ENCODE data around the gene TRIM44. TPM values are rescaled to one million over a fixed set of nuclear protein-coding genes. Genes with fewer than 3 reads are reported as not detected.

Gene TRIM44
- total RNA-seq, 6 experiments from 2014 or later: 13.9 to 37.1 (median 31.9) TPM

DNA sequence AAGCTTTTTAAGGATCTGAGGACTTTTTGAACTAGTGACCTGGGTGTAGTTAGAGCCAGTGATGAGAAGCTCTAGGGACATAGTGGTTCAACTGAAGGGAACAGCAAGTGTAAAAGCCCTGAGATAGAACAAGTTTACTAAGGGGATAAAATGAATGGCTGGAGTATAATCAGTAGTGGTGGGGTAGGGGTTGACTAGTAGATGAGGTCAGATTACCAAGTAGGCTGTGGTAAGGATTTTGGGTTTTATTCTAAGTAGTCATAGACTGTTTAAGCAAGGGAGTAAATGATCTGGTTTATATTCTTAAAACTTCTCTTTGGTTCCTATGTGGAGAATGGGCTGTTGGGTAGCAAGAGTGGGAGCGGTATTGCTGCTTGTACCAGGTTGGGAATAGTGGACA, 15.3 kb downstream of the TRIM44 start:
- TF ChIP-seq, protein P1, sequence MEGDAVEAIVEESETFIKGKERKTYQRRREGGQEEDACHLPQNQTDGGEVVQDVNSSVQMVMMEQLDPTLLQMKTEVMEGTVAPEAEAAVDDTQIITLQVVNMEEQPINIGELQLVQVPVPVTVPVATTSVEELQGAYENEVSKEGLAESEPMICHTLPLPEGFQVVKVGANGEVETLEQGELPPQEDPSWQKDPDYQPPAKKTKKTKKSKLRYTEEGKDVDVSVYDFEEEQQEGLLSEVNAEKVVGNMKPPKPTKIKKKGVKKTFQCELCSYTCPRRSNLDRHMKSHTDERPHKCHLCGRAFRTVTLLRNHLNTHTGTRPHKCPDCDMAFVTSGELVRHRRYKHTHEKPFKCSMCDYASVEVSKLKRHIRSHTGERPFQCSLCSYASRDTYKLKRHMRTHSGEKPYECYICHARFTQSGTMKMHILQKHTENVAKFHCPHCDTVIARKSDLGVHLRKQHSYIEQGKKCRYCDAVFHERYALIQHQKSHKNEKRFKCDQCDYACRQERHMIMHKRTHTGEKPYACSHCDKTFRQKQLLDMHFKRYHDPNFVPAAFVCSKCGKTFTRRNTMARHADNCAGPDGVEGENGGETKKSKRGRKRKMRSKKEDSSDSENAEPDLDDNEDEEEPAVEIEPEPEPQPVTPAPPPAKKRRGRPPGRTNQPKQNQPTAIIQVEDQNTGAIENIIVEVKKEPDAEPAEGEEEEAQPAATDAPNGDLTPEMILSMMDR (IDR thresholded peaks at IDR 0.05): no peak
- TF ChIP-seq POLR2A (IDR thresholded peaks at IDR 0.05): no peak
- Histone ChIP-seq H3K36me3 (no peaks in the 10 kb centered on the region), H3K27ac (no peak overlapping the region), H3K9me3 (no peaks in the 10 kb centered on the region), H3K4me3 (no peak overlapping the region), H3K27me3 (no peaks in the 10 kb centered on the region), H3K4me1 (peaks cover 0 to 35% (median 8%) of the 10 kb centered on the region in 4 donors)
- intact Hi-C loops (cut with DNase I): no loop called here
- WGBS (ENCODE audit: insufficient coverage, low coverage, low lambda C conversion rate, missing lambda C conversion rate): 100% methylated on average over 1 of the region's 1 CpG
- ATAC-seq: no peak
- DNase-seq: no peak

DNA sequence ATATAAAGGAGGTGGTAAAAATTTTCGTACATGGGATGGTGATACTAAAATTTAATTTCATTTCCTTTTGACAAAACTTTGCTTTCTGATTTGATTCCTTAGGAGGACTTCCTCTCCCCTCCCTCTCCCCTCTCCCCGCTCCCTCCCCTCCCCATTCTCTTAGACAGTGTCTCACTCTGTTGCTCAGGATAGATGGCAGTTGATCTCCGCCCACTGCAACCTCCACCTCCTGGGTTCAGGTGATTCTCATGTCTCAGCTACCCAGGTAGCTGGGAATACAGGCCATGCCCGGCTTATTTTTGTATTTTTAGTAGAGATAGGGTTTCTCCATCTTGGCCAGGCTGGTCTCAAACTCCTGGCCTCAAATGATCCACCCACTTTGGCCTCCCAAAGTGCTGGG, 15.9 kb downstream of the TRIM44 start:
- intact Hi-C loops (cut with DNase I): no loop called here
- WGBS (ENCODE audit: insufficient coverage, low coverage, low lambda C conversion rate, missing lambda C conversion rate): 85% methylated on average over 4 of the region's 4 CpGs
- Histone ChIP-seq H3K27me3 (no peaks in the 10 kb centered on the region), H3K9me3 (no peaks in the 10 kb centered on the region), H3K36me3 (no peaks in the 10 kb centered on the region), H3K4me1 (peaks cover 0 to 36% (median 8%) of the 10 kb centered on the region in 4 donors), H3K4me3 (no peak overlapping the region), H3K27ac (no peak overlapping the region)
- ATAC-seq (no peak), DNase-seq (no peak)
- TF ChIP-seq POLR2A (IDR thresholded peaks at IDR 0.05): no peak
- TF ChIP-seq, protein P1 (IDR thresholded peaks at IDR 0.05): no peak

DNA sequence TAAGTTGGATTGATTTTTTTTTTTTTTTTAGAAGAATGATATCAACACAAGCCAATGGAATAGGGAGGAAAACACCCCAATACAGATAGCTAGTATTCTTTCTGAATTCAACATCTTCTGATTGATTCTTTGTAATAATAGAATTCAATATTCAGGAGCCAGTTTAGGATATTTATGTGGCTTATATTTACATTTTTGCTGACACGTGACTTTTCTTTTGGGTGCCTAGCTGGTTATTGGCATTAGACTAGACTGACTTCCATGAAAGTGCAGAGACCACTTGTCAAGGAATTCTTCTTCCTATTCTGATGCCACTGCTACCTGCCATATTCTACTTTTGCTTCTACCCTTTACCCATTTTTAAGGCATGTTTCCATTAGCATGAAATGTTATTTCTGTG, 16.4 kb downstream of the TRIM44 start:
- ATAC-seq (no peak), DNase-seq (no peak)
- Histone ChIP-seq H3K4me3 (no peak overlapping the region), H3K4me1 (peaks cover 0 to 38% (median 10%) of the 10 kb centered on the region in 4 donors), H3K9me3 (no peaks in the 10 kb centered on the region), H3K36me3 (no peaks in the 10 kb centered on the region), H3K27me3 (no peaks in the 10 kb centered on the region), H3K27ac (no peak overlapping the region)
- 100% methylated on average over 1 of the region's 1 CpG for whole genome bisulfite sequencing (ENCODE audit: insufficient coverage, low coverage, low lambda C conversion rate, missing lambda C conversion rate)
- intact Hi-C loops (cut with DNase I): no loop called here
- TF ChIP-seq, protein P1 (IDR thresholded peaks at IDR 0.05): no peak
- no peak for TF ChIP-seq POLR2A (IDR thresholded peaks at IDR 0.05)

DNA sequence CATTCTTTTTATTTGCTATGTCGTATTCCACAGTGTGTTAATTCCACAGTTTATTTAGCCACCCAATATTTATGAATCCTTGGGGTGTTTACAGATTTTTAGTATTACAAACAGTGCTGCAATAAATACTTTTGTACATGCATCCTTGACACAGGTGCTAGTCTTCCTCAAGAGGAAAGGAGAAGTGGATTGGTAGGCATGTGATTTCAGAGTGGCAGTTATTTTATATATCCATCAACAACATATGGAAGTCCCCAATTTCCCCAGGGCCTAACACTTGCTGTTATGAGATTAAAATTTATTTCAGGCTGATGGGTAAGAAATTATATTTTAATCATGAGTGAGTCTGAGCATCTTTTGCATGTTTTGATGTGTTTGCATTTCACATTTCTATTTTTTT, 17.9 kb downstream of the TRIM44 start:
- ATAC-seq (no peak), DNase-seq (no peak)
- no peaks in the 10 kb centered on the region for H3K9me3 ChIP-seq
- no peaks in the 10 kb centered on the region for H3K27me3 ChIP-seq
- H3K4me1 ChIP-seq: peaks cover 0 to 43% (median 12%) of the 10 kb centered on the region in 4 donors
- TF ChIP-seq, protein P1 (IDR thresholded peaks at IDR 0.05): no peak
- intact Hi-C loops (cut with DNase I): no loop called here
- no peak overlapping the region for H3K4me3 ChIP-seq
- no peak overlapping the region for H3K27ac ChIP-seq
- 91% methylated on average over 1 of the region's 1 CpG for WGBS (ENCODE audit: insufficient coverage, low coverage, low lambda C conversion rate, missing lambda C conversion rate)
- H3K36me3 ChIP-seq: no peaks in the 10 kb centered on the region

All from right lobe of liver (tissue), 6 donors.